HepG2 (cell line): ENCODE measurements around the gene RPL36AL. TPM values are rescaled to one million over a fixed set of nuclear protein-coding genes. Genes with fewer than 3 reads are reported as not detected.

Source experiments
- DPF2 ChIP-seq: sonication (generic); formaldehyde crosslinking; IDR thresholded peaks from 2 replicates; pipeline ENCODE4 v1.4.0; 2020; ENCODE audit warnings: mild to moderate bottlenecking, low read depth, missing genetic modification reagents, borderline replicate concordance
- KDM2A ChIP-seq: sonication (generic); formaldehyde crosslinking; IDR thresholded peaks from 2 replicates; pipeline ENCODE4 v1.4.0; 2020; ENCODE audit warnings: low read depth, missing genetic modification reagents, borderline replicate concordance
- NFE2 ChIP-seq: sonication (generic); formaldehyde crosslinking; IDR thresholded peaks from 2 replicates; pipeline ENCODE4 v1.4.0; 2020; ENCODE audit warnings: missing genetic modification reagents
- RBFOX2 ChIP-seq: fragments of 200-400 bp; formaldehyde crosslinking; IDR thresholded peaks from 2 replicates; pipeline ENCODE4 v1.6.1; 2017; ENCODE audit warnings: low read depth, mild to moderate bottlenecking, low read length
- SALL1 ChIP-seq: sonication (generic); formaldehyde crosslinking; IDR thresholded peaks from 2 replicates; pipeline ENCODE4 v1.8.0; 2022; ENCODE audit warnings: mild to moderate bottlenecking, missing genetic modification reagents
- SMARCC2 ChIP-seq: fragments of 450-650 bp; IDR thresholded peaks from 2 replicates; pipeline ENCODE4 v1.6.1; 2017; ENCODE audit warnings: antibody characterized with exemption, mild to moderate bottlenecking
- SP140L ChIP-seq: sonication (generic); formaldehyde crosslinking; IDR thresholded peaks from 2 replicates; pipeline ENCODE4 v1.4.0; 2020; ENCODE audit warnings: missing genetic modification reagents, borderline replicate concordance
- TAF1 ChIP-seq: sonication (generic); formaldehyde crosslinking; IDR thresholded peaks from 2 replicates; pipeline ENCODE4 v1.4.0; 2020; ENCODE audit warnings: missing genetic modification reagents
- ZFP41 ChIP-seq: sonication (generic); formaldehyde crosslinking; IDR thresholded peaks from 2 replicates; pipeline ENCODE4 v1.4.0; 2020; ENCODE audit warnings: mild to moderate bottlenecking, missing genetic modification reagents, borderline replicate concordance
- ZNF251 ChIP-seq: sonication (generic); formaldehyde crosslinking; IDR thresholded peaks from 2 replicates; pipeline ENCODE4 v1.9.0; 2021; ENCODE audit warnings: mild to moderate bottlenecking, missing genetic modification reagents
- ZNF737 ChIP-seq: sonication (generic); formaldehyde crosslinking; IDR thresholded peaks from 2 replicates; pipeline ENCODE4 v1.5.0; 2020; ENCODE audit warnings: missing genetic modification reagents, mild to moderate bottlenecking, borderline replicate concordance
- ZSCAN29 ChIP-seq: sonication (generic); formaldehyde crosslinking; conservative IDR thresholded peaks from 2 replicates; pipeline ENCODE4 v1.4.0; 2020; ENCODE audit warnings: mild to moderate bottlenecking, missing genetic modification reagents
- polyA plus RNA-seq, 8 experiments: library from polyadenylated mRNA; depleted of rRNA in 3 of 8; stranded (reverse) in 7 of 8; unstranded in 1 of 8; fragments of >200 nt; fragmentation: Illumina TruSeq in 4 of 8; extraction: Trizol in 4 of 8; gene quantifications; 2 replicates each; pipeline versions ENCODE4 v1.2.1 to v1.2.3, GENCODE V29; 2011 to 2016; ENCODE audit warnings: low read depth in 4 of 8, missing spikeins in 1 of 8, mixed read lengths in 1 of 8; ENCODE audit not compliant: insufficient read depth in 1 of 8
- total RNA-seq, 5 experiments: library from RNA; depleted of rRNA; stranded (reverse); fragments of >200 nt; fragmentation: Illumina TruSeq; extraction: Trizol; gene quantifications; 2 replicates each; pipeline ENCODE4 v1.2.3, GENCODE V29; 2016; ENCODE audit warnings: low read depth in 1 of 5
- TF ChIP-seq, protein P1 (sequence below): IDR thresholded peaks from 2 replicates; pipeline ENCODE4 v1.6.1; 2012; ENCODE audit warnings: low read depth, low read length, improper control_type of control experiment
- TF ChIP-seq, protein P2 (sequence below): sonication (generic); formaldehyde crosslinking; IDR thresholded peaks from 2 replicates; pipeline ENCODE4 v1.8.0; 2022; ENCODE audit warnings: low read depth, missing genetic modification reagents
- TF ChIP-seq, protein P3 (sequence below): sonication (generic); formaldehyde crosslinking; IDR thresholded peaks from 2 replicates; pipeline ENCODE4 v1.4.0; 2020; ENCODE audit warnings: mild to moderate bottlenecking, missing genetic modification reagents
- TF ChIP-seq, protein P4 (sequence below): sonication (generic); formaldehyde crosslinking; IDR thresholded peaks from 2 replicates; pipeline ENCODE4 v1.9.0; 2021; ENCODE audit warnings: missing genetic modification reagents, mild to moderate bottlenecking, borderline replicate concordance
- TF ChIP-seq, protein P5 (sequence below): IDR thresholded peaks from 2 replicates; pipeline ENCODE4 v1.6.1; 2012; ENCODE audit warnings: inconsistent platforms
- TF ChIP-seq, protein P6 (sequence below): sonication (generic); formaldehyde crosslinking; IDR thresholded peaks from 2 replicates; pipeline ENCODE4 v1.8.1; 2023; ENCODE audit warnings: mild to moderate bottlenecking, missing genetic modification reagents, borderline replicate concordance
- TF ChIP-seq, protein P7 (sequence below): IDR thresholded peaks from 2 replicates; pipeline ENCODE4 v1.4.0; 2020; ENCODE audit warnings: mild to moderate bottlenecking, missing genetic modification reagents

RPL36AL gene
- total and polyA plus RNA-seq, 2 of the 13 experiments (the other 11 are each of a cell fraction or from before 2014, with no cell fraction given): 90.0 to 294 TPM

DNA sequence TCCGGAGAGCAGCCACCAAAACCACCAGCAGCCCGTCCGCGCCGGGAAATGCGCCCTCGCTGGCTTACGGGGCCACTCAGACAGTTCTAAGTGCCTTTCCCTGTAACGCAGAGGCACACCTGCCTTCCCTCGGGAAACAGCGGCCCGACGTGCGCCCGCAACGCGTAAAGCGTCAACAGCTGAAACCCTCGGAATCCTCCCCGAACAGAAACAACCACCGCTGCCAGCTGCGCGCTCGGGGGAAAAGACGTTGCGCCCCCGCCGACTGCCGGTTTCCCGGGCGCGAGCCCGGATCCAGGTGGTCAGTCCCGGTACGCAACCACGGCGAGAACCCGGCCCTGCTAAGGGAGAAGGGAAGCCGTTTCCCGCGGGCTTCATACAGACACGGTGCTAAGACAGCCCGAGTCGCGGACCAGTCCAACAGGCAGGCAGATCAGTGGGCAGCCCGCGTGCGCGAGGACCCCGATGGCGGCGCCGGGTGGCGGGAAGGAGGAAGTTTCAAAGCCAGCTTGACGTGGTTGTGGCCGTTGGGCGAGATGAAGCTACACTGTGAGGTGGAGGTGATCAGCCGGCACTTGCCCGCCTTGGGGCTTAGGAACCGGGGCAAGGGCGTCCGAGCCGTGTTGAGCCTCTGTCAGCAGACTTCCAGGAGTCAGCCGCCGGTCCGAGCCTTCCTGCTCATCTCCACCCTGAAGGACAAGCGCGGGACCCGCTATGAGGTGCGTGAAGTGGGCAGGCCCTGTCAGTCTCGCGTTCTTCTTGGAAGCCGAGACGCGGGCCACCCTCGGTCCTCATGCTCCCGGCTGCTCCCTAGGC, 21.7 kb downstream of the RPL36AL start, which contains the start of gene LRR1 (continued):
- TF ChIP-seq, protein P1, sequence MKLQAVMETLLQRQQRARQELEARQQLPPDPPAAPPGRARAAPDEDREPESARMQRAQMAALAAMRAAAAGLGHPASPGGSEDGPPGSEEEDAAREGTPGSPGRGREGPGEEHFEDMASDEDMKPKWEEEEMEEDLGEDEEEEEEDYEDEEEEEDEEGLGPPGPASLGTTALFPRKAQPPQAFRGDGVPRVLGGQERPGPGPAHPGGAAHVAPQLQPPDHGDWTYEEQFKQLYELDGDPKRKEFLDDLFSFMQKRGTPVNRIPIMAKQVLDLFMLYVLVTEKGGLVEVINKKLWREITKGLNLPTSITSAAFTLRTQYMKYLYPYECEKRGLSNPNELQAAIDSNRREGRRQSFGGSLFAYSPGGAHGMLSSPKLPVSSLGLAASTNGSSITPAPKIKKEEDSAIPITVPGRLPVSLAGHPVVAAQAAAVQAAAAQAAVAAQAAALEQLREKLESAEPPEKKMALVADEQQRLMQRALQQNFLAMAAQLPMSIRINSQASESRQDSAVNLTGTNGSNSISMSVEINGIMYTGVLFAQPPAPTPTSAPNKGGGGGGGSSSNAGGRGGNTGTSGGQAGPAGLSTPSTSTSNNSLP: peak; percentile 45; the same call in 1 of the 2 replicates
- TF ChIP-seq KDM2A (CRISPR knock-in tag): peak; percentile 95
- no peak for TF ChIP-seq NFE2 (CRISPR knock-in tag)
- no peak for TF ChIP-seq ZNF251 (CRISPR knock-in tag)
- TF ChIP-seq, protein P2, sequence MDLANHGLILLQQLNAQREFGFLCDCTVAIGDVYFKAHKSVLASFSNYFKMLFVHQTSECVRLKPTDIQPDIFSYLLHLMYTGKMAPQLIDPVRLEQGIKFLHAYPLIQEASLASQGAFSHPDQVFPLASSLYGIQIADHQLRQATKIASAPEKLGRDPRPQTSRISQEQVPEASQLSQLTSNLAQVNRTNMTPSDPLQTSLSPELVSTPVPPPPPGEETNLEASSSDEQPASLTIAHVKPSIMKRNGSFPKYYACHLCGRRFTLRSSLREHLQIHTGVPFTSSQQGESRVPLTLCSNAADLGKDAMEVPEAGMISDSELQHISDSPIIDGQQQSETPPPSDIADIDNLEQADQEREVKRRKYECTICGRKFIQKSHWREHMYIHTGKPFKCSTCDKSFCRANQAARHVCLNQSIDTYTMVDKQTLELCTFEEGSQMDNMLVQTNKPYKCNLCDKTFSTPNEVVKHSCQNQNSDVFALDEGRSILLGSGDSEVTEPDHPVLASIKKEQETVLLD (CRISPR knock-in tag): peak; percentile 89
- no peak for TF ChIP-seq SMARCC2
- TF ChIP-seq ZNF737 (CRISPR knock-in tag): peak; percentile 58; the same call in 1 of the 2 replicates
- peak; percentile 87 for TF ChIP-seq RBFOX2
- peak; percentile 95 for TF ChIP-seq TAF1 (CRISPR knock-in tag)
- no peak for TF ChIP-seq SP140L (CRISPR knock-in tag)
- TF ChIP-seq, protein P3, sequence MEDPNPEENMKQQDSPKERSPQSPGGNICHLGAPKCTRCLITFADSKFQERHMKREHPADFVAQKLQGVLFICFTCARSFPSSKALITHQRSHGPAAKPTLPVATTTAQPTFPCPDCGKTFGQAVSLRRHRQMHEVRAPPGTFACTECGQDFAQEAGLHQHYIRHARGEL (CRISPR knock-in tag): peak; percentile 36; the same call in 1 of the 2 replicates
- TF ChIP-seq, protein P4, sequence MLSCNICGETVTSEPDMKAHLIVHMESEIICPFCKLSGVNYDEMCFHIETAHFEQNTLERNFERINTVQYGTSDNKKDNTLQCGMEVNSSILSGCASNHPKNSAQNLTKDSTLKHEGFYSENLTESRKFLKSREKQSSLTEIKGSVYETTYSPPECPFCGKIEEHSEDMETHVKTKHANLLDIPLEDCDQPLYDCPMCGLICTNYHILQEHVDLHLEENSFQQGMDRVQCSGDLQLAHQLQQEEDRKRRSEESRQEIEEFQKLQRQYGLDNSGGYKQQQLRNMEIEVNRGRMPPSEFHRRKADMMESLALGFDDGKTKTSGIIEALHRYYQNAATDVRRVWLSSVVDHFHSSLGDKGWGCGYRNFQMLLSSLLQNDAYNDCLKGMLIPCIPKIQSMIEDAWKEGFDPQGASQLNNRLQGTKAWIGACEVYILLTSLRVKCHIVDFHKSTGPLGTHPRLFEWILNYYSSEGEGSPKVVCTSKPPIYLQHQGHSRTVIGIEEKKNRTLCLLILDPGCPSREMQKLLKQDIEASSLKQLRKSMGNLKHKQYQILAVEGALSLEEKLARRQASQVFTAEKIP (CRISPR knock-in tag): no peak
- peak; percentile 69; the same call in 1 of the 2 replicates for TF ChIP-seq ZSCAN29 (CRISPR knock-in tag)
- TF ChIP-seq DPF2: no peak
- TF ChIP-seq ZFP41 (CRISPR knock-in tag): 0 out of 2 replicates have a peak, but pooled peaks have one; percentile 31
- TF ChIP-seq, protein P5, sequence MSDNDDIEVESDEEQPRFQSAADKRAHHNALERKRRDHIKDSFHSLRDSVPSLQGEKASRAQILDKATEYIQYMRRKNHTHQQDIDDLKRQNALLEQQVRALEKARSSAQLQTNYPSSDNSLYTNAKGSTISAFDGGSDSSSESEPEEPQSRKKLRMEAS: peak; percentile 82
- TF ChIP-seq, protein P6, sequence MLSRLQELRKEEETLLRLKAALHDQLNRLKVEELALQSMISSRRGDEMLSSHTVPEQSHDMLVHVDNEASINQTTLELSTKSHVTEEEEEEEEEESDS (CRISPR knock-in tag): 0 out of 2 replicates have a peak, but pooled peaks have one; percentile 23
- peak; percentile 80 for TF ChIP-seq SALL1 (CRISPR knock-in tag)
- TF ChIP-seq, protein P7, sequence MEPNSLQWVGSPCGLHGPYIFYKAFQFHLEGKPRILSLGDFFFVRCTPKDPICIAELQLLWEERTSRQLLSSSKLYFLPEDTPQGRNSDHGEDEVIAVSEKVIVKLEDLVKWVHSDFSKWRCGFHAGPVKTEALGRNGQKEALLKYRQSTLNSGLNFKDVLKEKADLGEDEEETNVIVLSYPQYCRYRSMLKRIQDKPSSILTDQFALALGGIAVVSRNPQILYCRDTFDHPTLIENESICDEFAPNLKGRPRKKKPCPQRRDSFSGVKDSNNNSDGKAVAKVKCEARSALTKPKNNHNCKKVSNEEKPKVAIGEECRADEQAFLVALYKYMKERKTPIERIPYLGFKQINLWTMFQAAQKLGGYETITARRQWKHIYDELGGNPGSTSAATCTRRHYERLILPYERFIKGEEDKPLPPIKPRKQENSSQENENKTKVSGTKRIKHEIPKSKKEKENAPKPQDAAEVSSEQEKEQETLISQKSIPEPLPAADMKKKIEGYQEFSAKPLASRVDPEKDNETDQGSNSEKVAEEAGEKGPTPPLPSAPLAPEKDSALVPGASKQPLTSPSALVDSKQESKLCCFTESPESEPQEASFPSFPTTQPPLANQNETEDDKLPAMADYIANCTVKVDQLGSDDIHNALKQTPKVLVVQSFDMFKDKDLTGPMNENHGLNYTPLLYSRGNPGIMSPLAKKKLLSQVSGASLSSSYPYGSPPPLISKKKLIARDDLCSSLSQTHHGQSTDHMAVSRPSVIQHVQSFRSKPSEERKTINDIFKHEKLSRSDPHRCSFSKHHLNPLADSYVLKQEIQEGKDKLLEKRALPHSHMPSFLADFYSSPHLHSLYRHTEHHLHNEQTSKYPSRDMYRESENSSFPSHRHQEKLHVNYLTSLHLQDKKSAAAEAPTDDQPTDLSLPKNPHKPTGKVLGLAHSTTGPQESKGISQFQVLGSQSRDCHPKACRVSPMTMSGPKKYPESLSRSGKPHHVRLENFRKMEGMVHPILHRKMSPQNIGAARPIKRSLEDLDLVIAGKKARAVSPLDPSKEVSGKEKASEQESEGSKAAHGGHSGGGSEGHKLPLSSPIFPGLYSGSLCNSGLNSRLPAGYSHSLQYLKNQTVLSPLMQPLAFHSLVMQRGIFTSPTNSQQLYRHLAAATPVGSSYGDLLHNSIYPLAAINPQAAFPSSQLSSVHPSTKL (CRISPR knock-in tag): peak; percentile 58
